CD14-positive monocyte (primary cell): ENCODE measurements around the gene TAS2R20. TPM values are rescaled to one million over a fixed set of nuclear protein-coding genes. Genes with fewer than 3 reads are reported as not detected.
"Not testable (repeated sequence)": the region's sequence is repeated elsewhere in the genome, so short reads cannot be mapped to it uniquely, and the experiment has no call there.

Source experiments
- DNase-seq, 3 donors: peaks; one replicate each; pipeline ENCODE4 v3.0.0-alpha.2; 2011 to 2022
- H2AFZ ChIP-seq: 2 replicates; pipeline ENCODE4 v1.6.0; 2012; ENCODE audit warnings: mild to moderate bottlenecking, low read depth, low read length, inconsistent platforms; ENCODE audit not compliant: insufficient read depth, poor library complexity, severe bottlenecking
- H3K27ac ChIP-seq, 2 donors: 1 replicate in 1 of 2; 2 replicates in 1 of 2; pipeline ENCODE4 v1.5.1; 2012 to 2013; ENCODE audit warnings: low read length in 2 of 2, control low read depth in 1 of 2, inconsistent platforms in 1 of 2, low read depth in 1 of 2, mild to moderate bottlenecking in 1 of 2
- H3K27me3 ChIP-seq, 2 donors: one replicate each; pipeline versions ENCODE4 v1.6.0 to v1.6.1; 2011 to 2013; ENCODE audit warnings: low read length in 2 of 2; ENCODE audit not compliant: control insufficient read depth in 2 of 2, insufficient read depth in 2 of 2
- H3K36me3 ChIP-seq, 2 donors: replicated peaks in 1 of 2; 1 replicate in 1 of 2; 2 replicates in 1 of 2; pipeline versions ENCODE4 v1.5.1 to v1.6.1; 2012 to 2013; ENCODE audit warnings: low read length in 2 of 2, control low read depth in 1 of 2, inconsistent platforms in 1 of 2, mild to moderate bottlenecking in 1 of 2; ENCODE audit not compliant: insufficient read depth in 2 of 2, control insufficient read depth in 1 of 2
- H3K4me1 ChIP-seq, 2 donors: 1 replicate in 1 of 2; 2 replicates in 1 of 2; pipeline versions ENCODE4 v1.5.1 to v1.6.1; 2012 to 2013; ENCODE audit warnings: low read length in 2 of 2, control low read depth in 1 of 2, inconsistent platforms in 1 of 2, mild to moderate bottlenecking in 1 of 2, moderate library complexity in 1 of 2; ENCODE audit not compliant: insufficient read depth in 2 of 2, control insufficient read depth in 1 of 2
- H3K4me2 ChIP-seq: replicated peaks from 2 replicates; pipeline ENCODE3; 2012; ENCODE audit warnings: low read length, moderate library complexity, mild to moderate bottlenecking; ENCODE audit not compliant: poor library complexity, severe bottlenecking; ENCODE audit errors: extremely low read depth
- H3K4me3 ChIP-seq, 3 experiments: fragments of 200-600 bp in 1 of 3; sonication (generic) in 1 of 3; replicated peaks in 1 of 3; 1 replicate in 2 of 3; 2 replicates in 1 of 3; pipeline ENCODE4 v1.5.1; 2011 to 2013; ENCODE audit warnings: low read length in 3 of 3, mild to moderate bottlenecking in 3 of 3, control low read depth in 2 of 3, low read depth in 2 of 3, inconsistent platforms in 1 of 3, moderate library complexity in 1 of 3
- H3K79me2 ChIP-seq: 2 replicates; pipeline ENCODE4 v1.6.0; 2012; ENCODE audit warnings: mild to moderate bottlenecking, control low read depth, inconsistent platforms, low read length, moderate library complexity; ENCODE audit not compliant: insufficient read depth
- H3K9ac ChIP-seq: 2 replicates; pipeline ENCODE4 v1.6.0; 2017; ENCODE audit warnings: low read length, mild to moderate bottlenecking; ENCODE audit not compliant: insufficient read depth, poor library complexity, severe bottlenecking
- H3K9me3 ChIP-seq, 2 donors: replicated peaks in 1 of 2; 1 replicate in 1 of 2; 2 replicates in 1 of 2; pipeline versions ENCODE4 v1.5.1 to v1.6.1; 2012 to 2013; ENCODE audit warnings: low read length in 2 of 2, control low read depth in 1 of 2; ENCODE audit not compliant: control insufficient read depth in 1 of 2, insufficient read depth in 1 of 2
- H4K20me1 ChIP-seq: 2 replicates; pipeline ENCODE4 v1.6.0; 2012; ENCODE audit warnings: mild to moderate bottlenecking, low read length, control low read depth, moderate library complexity; ENCODE audit not compliant: insufficient read depth
- H3K27ac Mint-ChIP-seq, 7 donors: one replicate each; pipeline ENCODE4 v1.8.0; 2020; ENCODE audit warnings: mild to moderate bottlenecking in 7 of 7, mixed read lengths in 7 of 7, moderate library complexity in 6 of 7, inconsistent platforms in 2 of 7
- H3K27me3 Mint-ChIP-seq, 3 donors: one replicate each; pipeline ENCODE4 v1.8.0; 2021 to 2022; ENCODE audit warnings: low read depth in 3 of 3, mild to moderate bottlenecking in 3 of 3, mixed read lengths in 3 of 3, moderate library complexity in 3 of 3, inconsistent platforms in 1 of 3
- H3K36me3 Mint-ChIP-seq, 2 donors: one replicate each; pipeline ENCODE4 v1.8.0; 2020; ENCODE audit warnings: mixed read lengths in 2 of 2, inconsistent platforms in 1 of 2, mild to moderate bottlenecking in 1 of 2
- H3K4me1 Mint-ChIP-seq: one replicate; pipeline ENCODE4 v1.8.0; 2020; ENCODE audit warnings: mild to moderate bottlenecking, mixed read lengths
- H3K4me3 Mint-ChIP-seq, 2 donors: one replicate each; pipeline ENCODE4 v1.8.0; 2020; ENCODE audit warnings: mild to moderate bottlenecking in 2 of 2, mixed read lengths in 2 of 2, moderate library complexity in 1 of 2
- H3K9me3 Mint-ChIP-seq, 7 donors: one replicate each; pipeline ENCODE4 v1.8.0; 2020 to 2022; ENCODE audit warnings: mixed read lengths in 7 of 7, mild to moderate bottlenecking in 6 of 7, moderate library complexity in 6 of 7, inconsistent platforms in 2 of 7
- WGBS: methylation state at CpG from one replicate; pipeline ENCODE4 v1.1.5; 2013; ENCODE audit warnings: missing lambda C conversion rate; ENCODE audit not compliant: insufficient coverage; 5-methylcytosine and 5-hydroxymethylcytosine counted together
- intact Hi-C, 2 donors: fragments of 100-400 bp; cut with micrococcal nuclease; formaldehyde crosslinking; loops; one replicate each; pipeline versions ENCODE4 v1.15.0 to v1.15.1; 2023
- polyA minus RNA-seq: library from RNA; depleted of rRNA, polyadenylated mRNA; stranded (reverse); fragments of >200 nt; gene quantifications from 2 replicates; pipeline ENCODE4 v1.2.3, GENCODE V29; 2012
- polyA plus RNA-seq, 3 donors: library from polyadenylated mRNA; depleted of rRNA in 1 of 3; unstranded in 2 of 3; stranded (reverse) in 1 of 3; fragments of 300-500 nt in 2 of 3; fragments of >200 nt in 1 of 3; fragmentation: Illumina TruSeq in 2 of 3; gene quantifications; 1 replicate in 2 of 3; 2 replicates in 1 of 3; pipeline ENCODE4 v1.2.3, GENCODE V29; 2012 to 2021
- total RNA-seq, 12 experiments: library from RNA in 1 of 12; stranded (reverse) in 1 of 12; fragments of 120-200 nt in 1 of 12; gene quantifications; one replicate each; pipeline ENCODE4 v1.2.4 and lab custom pipeline; 2013 to 2026; ENCODE audit warnings: mixed read lengths in 6 of 12, inconsistent platforms in 1 of 12
- TF ChIP-seq, protein P1 (sequence below): fragments of 200-600 bp; IDR thresholded peaks from one replicate; pipeline ENCODE4 v1.8.0; 2022; ENCODE audit warnings: antibody characterized with exemption, mild to moderate bottlenecking

TAS2R20 gene, protein sequence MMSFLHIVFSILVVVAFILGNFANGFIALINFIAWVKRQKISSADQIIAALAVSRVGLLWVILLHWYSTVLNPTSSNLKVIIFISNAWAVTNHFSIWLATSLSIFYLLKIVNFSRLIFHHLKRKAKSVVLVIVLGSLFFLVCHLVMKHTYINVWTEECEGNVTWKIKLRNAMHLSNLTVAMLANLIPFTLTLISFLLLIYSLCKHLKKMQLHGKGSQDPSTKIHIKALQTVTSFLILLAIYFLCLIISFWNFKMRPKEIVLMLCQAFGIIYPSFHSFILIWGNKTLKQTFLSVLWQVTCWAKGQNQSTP
- total RNA-seq (2013) = 2.1 TPM
- polyA plus RNA-seq (under 1 TPM in 1 of 3 donors, not detected in 2; 0.71 TPM), polyA minus RNA-seq (0.42 and 0.48 TPM in 2 replicates), total RNA-seq (lab: John Stamatoyannopoulos, UW) (0.20 to 2.4 (median 1.7) reads per million in 11 experiments)

DNA sequence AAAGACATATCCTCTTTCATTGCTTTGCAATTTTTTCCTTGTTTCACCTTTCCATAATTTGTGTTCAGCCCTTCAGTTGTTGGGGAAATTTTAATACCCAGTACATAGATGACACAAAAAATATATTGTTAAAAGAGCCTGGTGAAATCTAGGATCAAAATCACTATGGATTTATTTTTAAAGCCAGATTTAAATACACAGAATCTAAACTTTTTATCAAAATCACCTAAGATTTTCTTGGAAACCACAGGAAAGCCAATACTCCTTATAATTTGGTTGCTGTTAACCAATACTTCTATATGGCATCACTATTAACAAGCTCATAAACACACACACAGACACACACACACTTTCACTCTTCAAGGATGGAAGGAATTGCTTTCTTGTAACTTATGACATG, at the start of gene TAS2R20:
TAS2R20 (minus strand) TSS at position 101 of the 400 bp plus-strand sequence. CDS start 429 bp downstream, outside the sequence.
- Histone ChIP-seq H3K9ac (no peak within 1 kb of the TSS), H3K79me2 (no peaks in the 10 kb centered on the region), H3K36me3 (peaks cover 0 to 7% of the 10 kb centered on the region in 2 donors), H3K9me3 (no peaks in the 10 kb centered on the region), H3K27ac (no peak within 1 kb of the TSS), H3K27me3 (no peaks in the 10 kb centered on the region), H3K4me2 (no peak within 1 kb of the TSS), H3K4me3 (no peak within 1 kb of the TSS), H4K20me1 (no peaks in the 10 kb centered on the region), H2AFZ (no peak within 1 kb of the TSS), H3K4me1 (no peaks in the 10 kb centered on the region)
- Mint-ChIP-seq H3K4me1 (no peaks in the 10 kb centered on the region), H3K4me3 (no peak within 1 kb of the TSS), H3K27me3 (no peaks in the 10 kb centered on the region), H3K27ac (no peak within 1 kb of the TSS), H3K36me3 (peaks cover 10 to 11% of the 10 kb centered on the region in 2 donors), H3K9me3 (peaks cover 0 to 2% (median 0%) of the 10 kb centered on the region in 7 donors)
- TF ChIP-seq, protein P1, sequence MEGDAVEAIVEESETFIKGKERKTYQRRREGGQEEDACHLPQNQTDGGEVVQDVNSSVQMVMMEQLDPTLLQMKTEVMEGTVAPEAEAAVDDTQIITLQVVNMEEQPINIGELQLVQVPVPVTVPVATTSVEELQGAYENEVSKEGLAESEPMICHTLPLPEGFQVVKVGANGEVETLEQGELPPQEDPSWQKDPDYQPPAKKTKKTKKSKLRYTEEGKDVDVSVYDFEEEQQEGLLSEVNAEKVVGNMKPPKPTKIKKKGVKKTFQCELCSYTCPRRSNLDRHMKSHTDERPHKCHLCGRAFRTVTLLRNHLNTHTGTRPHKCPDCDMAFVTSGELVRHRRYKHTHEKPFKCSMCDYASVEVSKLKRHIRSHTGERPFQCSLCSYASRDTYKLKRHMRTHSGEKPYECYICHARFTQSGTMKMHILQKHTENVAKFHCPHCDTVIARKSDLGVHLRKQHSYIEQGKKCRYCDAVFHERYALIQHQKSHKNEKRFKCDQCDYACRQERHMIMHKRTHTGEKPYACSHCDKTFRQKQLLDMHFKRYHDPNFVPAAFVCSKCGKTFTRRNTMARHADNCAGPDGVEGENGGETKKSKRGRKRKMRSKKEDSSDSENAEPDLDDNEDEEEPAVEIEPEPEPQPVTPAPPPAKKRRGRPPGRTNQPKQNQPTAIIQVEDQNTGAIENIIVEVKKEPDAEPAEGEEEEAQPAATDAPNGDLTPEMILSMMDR = no peak
- no peak for DNase-seq
- intact Hi-C loops = no loop called here

DNA sequence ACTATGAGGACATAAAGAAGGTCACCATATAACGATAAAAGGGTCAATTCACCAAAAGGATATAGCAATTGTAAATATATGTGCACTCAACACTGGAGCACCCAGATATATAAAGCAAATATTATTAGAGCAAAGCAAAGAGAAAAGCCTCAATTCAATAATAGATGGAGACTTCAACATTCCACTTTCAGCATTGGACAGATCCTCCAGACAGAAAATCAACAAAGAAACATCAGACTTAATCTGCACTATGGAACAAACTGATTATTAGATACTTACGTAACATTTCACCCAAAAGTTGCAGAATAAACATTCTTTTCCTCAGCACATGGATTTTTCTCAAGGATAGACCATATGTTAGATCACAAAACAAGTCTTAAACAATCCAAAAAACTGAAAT, 43.3 kb upstream of the TAS2R20 start:
- H3K4me1 Mint-ChIP-seq, H3K9me3 ChIP-seq, H3K27ac ChIP-seq, H4K20me1 ChIP-seq, H2AFZ ChIP-seq, intact Hi-C loops, H3K4me3 Mint-ChIP-seq, H3K4me1 ChIP-seq, H3K27me3 Mint-ChIP-seq, H3K27me3 ChIP-seq, H3K9ac ChIP-seq, H3K4me2 ChIP-seq, H3K79me2 ChIP-seq, DNase-seq, H3K27ac Mint-ChIP-seq, H3K4me3 ChIP-seq: not testable (repeated sequence)
- no CpG with 5 or more reads among the region's 2 CpGs for WGBS
- peaks cover 5 to 15% of the 10 kb centered on the region in 2 donors for H3K36me3 ChIP-seq
- Mint-ChIP-seq H3K9me3 (peaks cover 4 to 12% (median 8%) of the 10 kb centered on the region in 7 donors), H3K36me3 (peaks cover 30 to 50% of the 10 kb centered on the region in 2 donors)
